ENCODE results near the gene SV2A.

GRCh38 chr1:149967041-149967440 lies 49.4 kb upstream of the SV2A start:
- TF ChIP-seq CTCF (IDR thresholded peaks at IDR 0.05) (no peak), FOXJ3 (CRISPR knock-in tag; IDR thresholded peaks at IDR 0.05; ENCODE audit: borderline replicate concordance) (no peak), SP1 (CRISPR knock-in tag; conservative IDR thresholded peaks at IDR 0.05) (no peak), ATF2 (CRISPR knock-in tag; IDR thresholded peaks at IDR 0.05; ENCODE audit: borderline replicate concordance, low read depth) (no peak)
